ENCODE data around the gene IL23A. TPM values are rescaled to one million over a fixed set of nuclear protein-coding genes. Genes with fewer than 3 reads are reported as not detected.

Gene IL23A
- total RNA-seq, 1 experiment from 2014 or later: 2.0 TPM

DNA sequence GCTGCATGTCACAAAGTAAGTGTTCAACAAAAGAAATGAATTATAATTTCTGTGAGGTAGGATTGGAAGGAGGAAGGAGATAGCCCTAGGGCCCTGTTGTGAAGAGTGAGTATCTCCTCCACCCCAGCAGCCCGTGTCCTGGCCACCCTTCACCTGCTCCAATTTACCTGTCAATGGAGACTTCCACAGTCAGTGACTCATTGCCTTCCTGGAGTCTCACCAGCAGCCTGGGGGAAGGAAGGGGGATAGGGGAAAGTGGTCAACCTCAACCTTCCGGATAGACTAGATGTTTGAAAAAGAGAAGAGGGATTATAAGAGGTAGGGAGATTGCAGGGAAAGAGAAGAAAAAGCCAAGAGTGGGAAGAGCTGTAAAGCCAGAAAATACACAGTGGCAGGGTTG, 12.0 kb downstream of the IL23A start:
- Histone ChIP-seq H2BK5ac (ENCODE audit: insufficient read length, low read length) (no peak overlapping the region), H3K4ac (ENCODE audit: low read depth, low read length) (no peak overlapping the region), H2BK120ac (ENCODE audit: low read depth, low read length, poor library complexity, severe bottlenecking) (no peak overlapping the region), H4K5ac (ENCODE audit: insufficient read length, low read depth, low read length) (no peak overlapping the region), H3K4me2 (ENCODE audit: insufficient read depth, insufficient read length, low read length) (no peak overlapping the region), H3K23ac (ENCODE audit: insufficient read length, low read depth, low read length) (no peak overlapping the region), H3K79me2 (ENCODE audit: insufficient read depth, low read length) (no peaks in the 10 kb centered on the region), H2BK15ac (ENCODE audit: low read depth, low read length) (no peak overlapping the region), H2BK12ac (ENCODE audit: insufficient read length, low read depth, low read length) (no peak overlapping the region), H3K27ac (ENCODE audit: insufficient read length, low read depth, low read length) (no peak overlapping the region), H3K9me3 (ENCODE audit: control insufficient read depth, low read depth, low read length) (no peaks in the 10 kb centered on the region), H2BK20ac (ENCODE audit: low read depth, low read length, poor library complexity, severe bottlenecking) (no peak overlapping the region), H2AFZ (ENCODE audit: low read length) (no peak overlapping the region), H3K14ac (ENCODE audit: insufficient read depth, low read length) (no peak overlapping the region), H3K9ac (ENCODE audit: extremely low read depth, insufficient read length, low read length) (no peak overlapping the region), H3T11ph (ENCODE audit: low read length) (no peak overlapping the region), H4K20me1 (ENCODE audit: control insufficient read depth, insufficient read depth, insufficient read length) (no peaks in the 10 kb centered on the region), H3K4me1 (ENCODE audit: insufficient read depth, low read length) (no peaks in the 10 kb centered on the region), H4K91ac (ENCODE audit: insufficient read length, low read depth, low read length) (no peak overlapping the region), H3K18ac (ENCODE audit: insufficient read length, low read depth, low read length) (no peak overlapping the region), H2AK5ac (ENCODE audit: insufficient read length, low read length) (no peak overlapping the region), H3K56ac (ENCODE audit: insufficient read length, low read depth, low read length) (no peak overlapping the region), H3K27me3 (ENCODE audit: insufficient read depth, low read length) (no peaks in the 10 kb centered on the region), H4K8ac (replicated peaks; ENCODE audit: insufficient read length, low read depth, low read length) (no peak overlapping the region), H3K79me1 (ENCODE audit: insufficient read depth, low read depth, low read length, poor library complexity, severe bottlenecking) (no peaks in the 10 kb centered on the region), H3K23me2 (ENCODE audit: insufficient read length, low read depth, low read length, poor library complexity, severe bottlenecking) (no peaks in the 10 kb centered on the region)
- WGBS (ENCODE audit: extremely low coverage, insufficient read length, low lambda C conversion rate): no CpG with 5 or more reads among the region's 2 CpGs
- Mint-ChIP-seq H3K27me3 (ENCODE audit: low read depth) (no peaks in the 10 kb centered on the region), H3K36me3 (ENCODE audit: insufficient read depth in 1 of 3, low read depth in 3 of 3) (peaks cover 15 to 85% (median 73%) of the 10 kb centered on the region in 3 experiments; a peak in 6 of 7 replicates), H3K4me1 (no peaks in the 10 kb centered on the region), H3K9me3 (no peaks in the 10 kb centered on the region), H3K27ac (no peak overlapping the region), H3K4me3 (no peak overlapping the region)
- DNase-seq: no peak
- TF ChIP-seq CTCF (conservative IDR thresholded peaks at IDR 0.05): no peak
